Globus pallidus (tissue), 1 donor: Measurements from ENCODE around the gene QKI.

Experiments used
- DNase-seq: peaks from one replicate; pipeline ENCODE4 v3.0.0-alpha.2; 2015; ENCODE audit warnings: low spot score

The QKI gene

GRCh38 chr6:163391985-163392384, 22.5 kb upstream of the QKI start:
- DNase-seq: no peak

GRCh38 chr6:163392533-163392932, 22.0 kb upstream of the QKI start:
- no peak for DNase-seq

GRCh38 chr6:163393923-163394322, 20.6 kb upstream of the QKI start:
- no peak for DNase-seq

GRCh38 chr6:163394659-163395058, 19.9 kb upstream of the QKI start:
- no peak for DNase-seq

- DNase-seq: no peak
These were observed 19.2 kb upstream of the QKI start for GRCh38 chr6:163395122-163395830.

GRCh38 chr6:163395831-163396185, 18.7 kb upstream of the QKI start:
- no peak for DNase-seq

- no peak for DNase-seq
These were observed 17.2 kb upstream of the QKI start for GRCh38 chr6:163397326-163397725.

- DNase-seq: no peak
These were observed 16.4 kb upstream of the QKI start for GRCh38 chr6:163398115-163398514.

GRCh38 chr6:163398815-163399214, 15.7 kb upstream of the QKI start:
- DNase-seq: peak; percentile 73

GRCh38 chr6:163400509-163400908, 14.0 kb upstream of the QKI start:
- no peak for DNase-seq

- no peak for DNase-seq
These were observed 13.3 kb upstream of the QKI start for GRCh38 chr6:163401039-163401885.

GRCh38 chr6:163402616-163403015, 11.9 kb upstream of the QKI start:
- no peak for DNase-seq

- DNase-seq: peak; percentile 76
These were observed 9.7 kb upstream of the QKI start for GRCh38 chr6:163404825-163405265.

- peak; percentile 89 for DNase-seq
These were observed 8.9 kb upstream of the QKI start for GRCh38 chr6:163405412-163406309.

GRCh38 chr6:163406366-163406765, 8.2 kb upstream of the QKI start:
- no peak for DNase-seq

GRCh38 chr6:163406830-163407229, 7.7 kb upstream of the QKI start:
- no peak for DNase-seq

- no peak for DNase-seq
These were observed 6.0 kb upstream of the QKI start for GRCh38 chr6:163408352-163408991.

- DNase-seq: no peak
These were observed 4.8 kb upstream of the QKI start for GRCh38 chr6:163409712-163410111.

- no peak for DNase-seq
These were observed 2.2 kb upstream of the QKI start for GRCh38 chr6:163412341-163412740.

- no peak for DNase-seq
These were observed 1.6 kb upstream of the QKI start for GRCh38 chr6:163412801-163413344.

GRCh38 chr6:163413345-163414116, 987 bp upstream of the QKI start:
- peak; percentile 92 for DNase-seq
